SU-DHL-6 (cell line): ENCODE measurements around the gene MRPS35.

Experiments used
- H2AFZ ChIP-seq: fragments of 200-600 bp; sonication (generic); 2 replicates; pipeline ENCODE4 v1.6.1; 2014; ENCODE audit warnings: low read depth, mild to moderate bottlenecking, moderate library complexity, mixed read lengths, antibody characterized with exemption, low read length; ENCODE audit not compliant: severe bottlenecking
- H3F3A ChIP-seq: fragments of 200-600 bp; shearing (Covaris generic); 2 replicates; pipeline ENCODE4 v1.6.0; 2016; ENCODE audit warnings: antibody characterized with exemption, mild to moderate bottlenecking; ENCODE audit not compliant: insufficient read depth
- H3K27ac ChIP-seq: fragments of 200-600 bp; sonication (generic); 2 replicates; pipeline ENCODE4 v1.5.1; 2016; ENCODE audit warnings: low read depth, mild to moderate bottlenecking, low read length, moderate library complexity, mixed read lengths
- H3K27me3 ChIP-seq: fragments of 200-600 bp; sonication (generic), shearing (Covaris generic); 2 replicates; pipeline ENCODE4 v1.6.0; 2014; ENCODE audit warnings: mild to moderate bottlenecking, low read length
- H3K36me3 ChIP-seq: fragments of 200-600 bp; sonication (generic); 2 replicates; pipeline ENCODE4 v1.6.1; 2014; ENCODE audit warnings: mild to moderate bottlenecking, low read length, mixed read lengths
- H3K4me2 ChIP-seq: fragments of 300-600, 200-600 bp; shearing (Covaris generic), sonication (generic); 2 replicates; pipeline ENCODE4 v1.6.0; 2014; ENCODE audit warnings: low read length, low read depth, mild to moderate bottlenecking; ENCODE audit not compliant: poor library complexity, severe bottlenecking
- H3K4me3 ChIP-seq: fragments of 200-600 bp; sonication (generic); 2 replicates; pipeline ENCODE4 v1.5.1; 2014; ENCODE audit warnings: antibody characterized with exemption, low read length, mild to moderate bottlenecking, mixed read lengths; ENCODE audit not compliant: insufficient read depth, poor library complexity, severe bottlenecking
- H3K79me2 ChIP-seq: fragments of 200-600 bp; sonication (generic); 2 replicates; pipeline ENCODE4 v1.6.1; 2014; ENCODE audit warnings: mild to moderate bottlenecking, low read length, moderate library complexity; ENCODE audit not compliant: insufficient read depth
- H3K9ac ChIP-seq: fragments of 200-600 bp; sonication (generic); 2 replicates; pipeline ENCODE4 v1.7.0; 2014; ENCODE audit warnings: mild to moderate bottlenecking, low read length
- H3K9me2 ChIP-seq: fragments of 200-600 bp; sonication (generic); replicated peaks from 2 replicates; pipeline ENCODE4 v1.6.1; 2014; ENCODE audit warnings: low read length; ENCODE audit not compliant: insufficient read depth
- H3K9me3 ChIP-seq: fragments of 200-600 bp; sonication (generic); 2 replicates; pipeline ENCODE4 v1.6.1; 2014; ENCODE audit warnings: low read length, mixed read lengths; ENCODE audit not compliant: insufficient read depth
- H4K20me1 ChIP-seq: fragments of 200-600 bp; sonication (generic); 2 replicates; pipeline ENCODE4 v1.6.1; 2014; ENCODE audit warnings: low read depth, mild to moderate bottlenecking, antibody characterized with exemption, low read length, moderate library complexity, mixed read lengths
- EZH2phosphoT487 ChIP-seq: fragments of 200-600 bp; sonication (generic), shearing (Covaris generic); conservative IDR thresholded peaks from 2 replicates; pipeline ENCODE4 v1.6.1; 2018; ENCODE audit warnings: mild to moderate bottlenecking, antibody characterized with exemption, low read length, moderate library complexity, mixed read lengths
- TF ChIP-seq, protein P1 (sequence below): fragments of 200-600 bp; sonication (generic); IDR thresholded peaks from one replicate; pipeline ENCODE4 v1.5.1; 2017; ENCODE audit warnings: antibody characterized with exemption, mild to moderate bottlenecking, low read length, moderate library complexity; ENCODE audit not compliant: insufficient read depth, poor library complexity, severe bottlenecking

Gene MRPS35

DNA sequence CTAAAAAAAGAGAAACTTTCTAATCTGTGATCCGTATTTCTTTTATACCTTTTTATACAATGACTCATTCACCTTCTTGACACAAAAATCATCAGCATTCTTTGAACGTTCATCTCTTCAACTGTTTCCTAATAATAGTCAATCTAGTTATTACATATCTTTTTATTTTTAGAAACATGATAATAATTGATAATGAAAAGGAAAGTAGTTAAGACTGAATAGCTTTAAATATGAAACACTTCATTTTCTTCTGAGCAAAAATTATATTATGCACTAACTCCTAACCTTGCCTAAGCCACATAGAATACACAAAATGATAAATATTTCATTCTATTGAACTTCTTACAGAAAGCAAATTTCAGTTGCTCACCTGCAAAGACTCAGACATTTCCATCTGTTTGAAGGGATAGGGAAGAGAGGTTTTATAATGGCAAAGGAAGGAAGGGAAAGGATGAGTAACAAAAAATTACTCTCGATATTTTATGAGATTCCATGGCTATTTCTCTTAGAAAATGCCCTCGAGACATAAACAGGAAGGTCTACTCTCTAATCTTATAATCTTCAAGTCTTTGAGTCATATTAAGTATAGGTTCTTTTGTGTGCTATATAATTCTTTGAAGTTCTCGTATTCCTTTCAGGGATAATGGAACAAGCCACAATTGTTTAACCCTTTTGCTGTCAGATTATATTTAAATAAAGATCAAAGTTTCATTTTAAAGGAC is 61.9 kb downstream of the MRPS35 start:
- Histone ChIP-seq H3K4me2 (no peak overlapping the region), H3K4me3 (no peak overlapping the region)
- TF ChIP-seq EZH2phosphoT487 = no peak
- TF ChIP-seq, protein P1, sequence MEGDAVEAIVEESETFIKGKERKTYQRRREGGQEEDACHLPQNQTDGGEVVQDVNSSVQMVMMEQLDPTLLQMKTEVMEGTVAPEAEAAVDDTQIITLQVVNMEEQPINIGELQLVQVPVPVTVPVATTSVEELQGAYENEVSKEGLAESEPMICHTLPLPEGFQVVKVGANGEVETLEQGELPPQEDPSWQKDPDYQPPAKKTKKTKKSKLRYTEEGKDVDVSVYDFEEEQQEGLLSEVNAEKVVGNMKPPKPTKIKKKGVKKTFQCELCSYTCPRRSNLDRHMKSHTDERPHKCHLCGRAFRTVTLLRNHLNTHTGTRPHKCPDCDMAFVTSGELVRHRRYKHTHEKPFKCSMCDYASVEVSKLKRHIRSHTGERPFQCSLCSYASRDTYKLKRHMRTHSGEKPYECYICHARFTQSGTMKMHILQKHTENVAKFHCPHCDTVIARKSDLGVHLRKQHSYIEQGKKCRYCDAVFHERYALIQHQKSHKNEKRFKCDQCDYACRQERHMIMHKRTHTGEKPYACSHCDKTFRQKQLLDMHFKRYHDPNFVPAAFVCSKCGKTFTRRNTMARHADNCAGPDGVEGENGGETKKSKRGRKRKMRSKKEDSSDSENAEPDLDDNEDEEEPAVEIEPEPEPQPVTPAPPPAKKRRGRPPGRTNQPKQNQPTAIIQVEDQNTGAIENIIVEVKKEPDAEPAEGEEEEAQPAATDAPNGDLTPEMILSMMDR = no peak

DNA sequence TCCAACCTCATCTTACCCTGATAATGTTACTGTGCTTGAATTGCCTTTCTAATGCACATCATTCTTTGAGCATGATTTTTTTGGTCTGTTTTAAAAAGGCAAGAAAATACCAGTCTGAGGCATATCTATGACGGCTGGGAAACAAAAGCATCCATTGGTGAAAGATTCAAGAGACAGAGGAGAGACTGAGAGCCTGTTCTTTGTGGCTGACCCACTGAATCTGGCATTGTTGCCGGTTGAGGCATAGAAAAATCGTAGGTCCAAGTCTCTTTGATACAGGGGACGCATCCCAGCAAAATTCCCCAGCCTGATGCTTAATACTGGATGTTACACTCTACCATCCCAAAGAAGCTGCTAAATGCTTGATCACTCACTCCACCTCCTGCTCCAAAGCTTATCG is 66.5 kb downstream of the MRPS35 start:
- Histone ChIP-seq H3K9me2 (no peaks in the 10 kb centered on the region), H3K36me3 (no peaks in the 10 kb centered on the region), H3K79me2 (peaks cover 18% of the 10 kb centered on the region), H3K27ac (no peak overlapping the region), H4K20me1 (no peaks in the 10 kb centered on the region), H3F3A (peaks cover 10% of the 10 kb centered on the region; the same call in 1 of the 2 replicates), H2AFZ (no peak overlapping the region), H3K4me2 (no peak overlapping the region), H3K4me3 (no peak overlapping the region), H3K27me3 (no peaks in the 10 kb centered on the region), H3K9me3 (no peaks in the 10 kb centered on the region), H3K9ac (no peak overlapping the region)
- TF ChIP-seq EZH2phosphoT487 = no peak
- TF ChIP-seq, protein P1 = no peak

More for the DNA sequence above, 61.9 kb downstream of the MRPS35 start:
- H3K27ac ChIP-seq = no peak overlapping the region
- H3K9me3 ChIP-seq = no peaks in the 10 kb centered on the region
- no peak overlapping the region for H2AFZ ChIP-seq
- H3F3A ChIP-seq = no peaks in the 10 kb centered on the region
- H3K79me2 ChIP-seq = no peaks in the 10 kb centered on the region
- no peaks in the 10 kb centered on the region for H4K20me1 ChIP-seq
- H3K36me3 ChIP-seq = no peaks in the 10 kb centered on the region
- no peak overlapping the region for H3K9ac ChIP-seq
- no peaks in the 10 kb centered on the region for H3K27me3 ChIP-seq
- H3K9me2 ChIP-seq = no peaks in the 10 kb centered on the region

DNA sequence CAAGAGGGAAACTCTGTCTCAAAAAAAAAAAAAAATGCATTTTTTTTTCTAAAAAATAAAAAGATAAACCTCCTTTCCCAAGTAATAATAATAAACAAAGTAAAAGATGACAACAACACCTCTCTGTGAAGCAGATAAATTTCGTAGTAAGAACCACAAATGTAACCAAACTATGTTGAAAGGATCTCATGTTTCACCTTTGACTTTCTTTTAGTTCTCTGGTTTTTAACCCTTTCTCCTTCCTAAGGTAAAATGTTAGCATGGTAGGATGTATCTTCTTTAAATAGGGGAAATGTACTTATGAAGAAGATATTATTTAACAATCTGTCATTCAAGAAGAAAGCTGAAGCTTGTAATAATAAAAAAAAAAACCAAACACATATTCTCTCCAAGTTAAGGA is 67.6 kb downstream of the MRPS35 start:
- Histone ChIP-seq H3K27ac (no peak overlapping the region), H2AFZ (no peak overlapping the region)

More for the DNA sequence above, 67.6 kb downstream of the MRPS35 start:
- TF ChIP-seq, protein P1 = no peak
- TF ChIP-seq EZH2phosphoT487 = no peak
- H3K27me3 ChIP-seq = no peaks in the 10 kb centered on the region
- no peaks in the 10 kb centered on the region for H3K36me3 ChIP-seq
- H3K9me3 ChIP-seq = no peaks in the 10 kb centered on the region
- peaks cover 10% of the 10 kb centered on the region; the same call in 1 of the 2 replicates for H3F3A ChIP-seq
- no peaks in the 10 kb centered on the region for H4K20me1 ChIP-seq
- no peaks in the 10 kb centered on the region for H3K9me2 ChIP-seq
- peaks cover 29% of the 10 kb centered on the region for H3K79me2 ChIP-seq
- H3K4me2 ChIP-seq = no peak overlapping the region
- no peak overlapping the region for H3K9ac ChIP-seq
- no peak overlapping the region for H3K4me3 ChIP-seq
